Thyroid gland (tissue), 4 donors: ENCODE data around the gene TMEM150C.

Source experiments
- POLR2A ChIP-seq, 2 donors: fragments of 450-650 bp; IDR thresholded peaks; one replicate each; pipeline ENCODE4 v1.6.1; 2017; ENCODE audit warnings: antibody characterized with exemption in 2 of 2, mild to moderate bottlenecking in 2 of 2, moderate library complexity in 1 of 2
- TF ChIP-seq, protein P1 (sequence below), 6 experiments: fragments of 200-600 bp in 3 of 6; fragments of 450-650 bp in 3 of 6; sonication (generic) in 3 of 6; IDR thresholded peaks; one replicate each; pipeline ENCODE4 v1.5.1; 2016 to 2019; ENCODE audit warnings: antibody characterized with exemption in 6 of 6, mild to moderate bottlenecking in 2 of 6, inconsistent platforms in 1 of 6, moderate library complexity in 1 of 6

GRCh38 chr4:82523179-82523578 is 38.6 kb downstream of the TMEM150C start:
- TF ChIP-seq, protein P1, sequence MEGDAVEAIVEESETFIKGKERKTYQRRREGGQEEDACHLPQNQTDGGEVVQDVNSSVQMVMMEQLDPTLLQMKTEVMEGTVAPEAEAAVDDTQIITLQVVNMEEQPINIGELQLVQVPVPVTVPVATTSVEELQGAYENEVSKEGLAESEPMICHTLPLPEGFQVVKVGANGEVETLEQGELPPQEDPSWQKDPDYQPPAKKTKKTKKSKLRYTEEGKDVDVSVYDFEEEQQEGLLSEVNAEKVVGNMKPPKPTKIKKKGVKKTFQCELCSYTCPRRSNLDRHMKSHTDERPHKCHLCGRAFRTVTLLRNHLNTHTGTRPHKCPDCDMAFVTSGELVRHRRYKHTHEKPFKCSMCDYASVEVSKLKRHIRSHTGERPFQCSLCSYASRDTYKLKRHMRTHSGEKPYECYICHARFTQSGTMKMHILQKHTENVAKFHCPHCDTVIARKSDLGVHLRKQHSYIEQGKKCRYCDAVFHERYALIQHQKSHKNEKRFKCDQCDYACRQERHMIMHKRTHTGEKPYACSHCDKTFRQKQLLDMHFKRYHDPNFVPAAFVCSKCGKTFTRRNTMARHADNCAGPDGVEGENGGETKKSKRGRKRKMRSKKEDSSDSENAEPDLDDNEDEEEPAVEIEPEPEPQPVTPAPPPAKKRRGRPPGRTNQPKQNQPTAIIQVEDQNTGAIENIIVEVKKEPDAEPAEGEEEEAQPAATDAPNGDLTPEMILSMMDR (IDR thresholded peaks at IDR 0.05) = no peak
- TF ChIP-seq POLR2A (IDR thresholded peaks at IDR 0.05) = no peak
